OCI-LY3 (cell line): Measurements from ENCODE around the gene ZMYND12.

Experiments used
- EZH2phosphoT487 ChIP-seq: fragments of 200-600 bp; shearing (Covaris generic); IDR thresholded peaks from 2 replicates; pipeline ENCODE4 v1.6.1; 2018; ENCODE audit warnings: antibody characterized with exemption, mixed run types, low read depth
- TF ChIP-seq, protein P1 (sequence below): fragments of 200-600, 300-600 bp; sonication (generic); IDR thresholded peaks from 2 replicates; pipeline ENCODE4 v1.5.1; 2014; ENCODE audit warnings: antibody characterized with exemption, low read length, low read depth

DNA sequence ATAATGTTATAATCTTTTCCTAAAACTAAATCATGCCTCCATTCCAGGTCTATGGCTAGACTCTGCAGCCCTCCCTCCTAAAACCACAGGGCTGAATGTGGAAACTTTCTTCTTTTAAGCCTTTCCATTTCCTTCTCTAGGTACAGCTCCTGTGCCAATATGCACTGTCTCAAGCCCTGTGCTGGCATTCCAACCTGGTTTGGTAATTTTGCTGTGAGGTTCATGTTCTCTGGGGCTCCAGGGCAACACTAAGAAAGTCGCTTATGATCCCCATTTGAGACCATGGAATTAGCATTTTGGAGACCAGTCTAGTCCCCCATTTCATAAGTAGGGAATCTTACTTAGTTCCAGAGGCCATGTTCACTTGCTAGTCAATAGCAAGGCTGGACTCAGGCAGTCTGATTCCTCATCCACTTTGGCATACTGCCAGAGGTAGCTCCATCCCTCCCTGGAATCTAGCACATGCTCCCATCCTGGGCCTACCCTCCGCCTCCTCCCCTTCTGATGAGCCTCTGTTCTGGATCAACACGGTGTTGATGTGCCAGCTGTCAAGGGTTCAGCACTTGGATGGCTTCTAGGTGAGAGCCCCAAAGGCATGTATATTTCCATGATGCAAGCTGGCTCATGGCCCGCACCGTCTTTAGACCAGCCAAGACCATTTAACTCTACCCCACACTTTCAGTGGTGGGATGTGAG is 36.5 kb downstream of the ZMYND12 start:
- TF ChIP-seq, protein P1, sequence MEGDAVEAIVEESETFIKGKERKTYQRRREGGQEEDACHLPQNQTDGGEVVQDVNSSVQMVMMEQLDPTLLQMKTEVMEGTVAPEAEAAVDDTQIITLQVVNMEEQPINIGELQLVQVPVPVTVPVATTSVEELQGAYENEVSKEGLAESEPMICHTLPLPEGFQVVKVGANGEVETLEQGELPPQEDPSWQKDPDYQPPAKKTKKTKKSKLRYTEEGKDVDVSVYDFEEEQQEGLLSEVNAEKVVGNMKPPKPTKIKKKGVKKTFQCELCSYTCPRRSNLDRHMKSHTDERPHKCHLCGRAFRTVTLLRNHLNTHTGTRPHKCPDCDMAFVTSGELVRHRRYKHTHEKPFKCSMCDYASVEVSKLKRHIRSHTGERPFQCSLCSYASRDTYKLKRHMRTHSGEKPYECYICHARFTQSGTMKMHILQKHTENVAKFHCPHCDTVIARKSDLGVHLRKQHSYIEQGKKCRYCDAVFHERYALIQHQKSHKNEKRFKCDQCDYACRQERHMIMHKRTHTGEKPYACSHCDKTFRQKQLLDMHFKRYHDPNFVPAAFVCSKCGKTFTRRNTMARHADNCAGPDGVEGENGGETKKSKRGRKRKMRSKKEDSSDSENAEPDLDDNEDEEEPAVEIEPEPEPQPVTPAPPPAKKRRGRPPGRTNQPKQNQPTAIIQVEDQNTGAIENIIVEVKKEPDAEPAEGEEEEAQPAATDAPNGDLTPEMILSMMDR: no peak
- TF ChIP-seq EZH2phosphoT487: no peak
